Ovary (tissue), 9 donors: ENCODE results near the gene PHF21A. TPM values are rescaled to one million over a fixed set of nuclear protein-coding genes. Genes with fewer than 3 reads are reported as not detected.
"Not testable (repeated sequence)": the region's sequence is repeated elsewhere in the genome, so short reads cannot be mapped to it uniquely, and the experiment has no call there.

Source experiments
- DNase-seq, 5 donors: peaks; one replicate each; pipeline ENCODE4 v3.0.0-alpha.2; 2019 to 2020
- H3K27ac ChIP-seq, 2 donors: fragments of 200-600 bp; one replicate each; pipeline versions ENCODE4 v1.5.1 to v1.8.0; 2019 to 2022
- H3K27me3 ChIP-seq: fragments of 200-600 bp; one replicate; pipeline ENCODE4 v1.8.0; 2022
- H3K36me3 ChIP-seq: fragments of 200-600 bp; sonication (generic); one replicate; pipeline ENCODE4 v1.5.1; 2019
- H3K4me1 ChIP-seq: one replicate; pipeline ENCODE4 v1.8.1; 2013; ENCODE audit warnings: mild to moderate bottlenecking, moderate library complexity; ENCODE audit not compliant: insufficient read depth
- H3K4me3 ChIP-seq: fragments of 200-600 bp; sonication (generic); one replicate; pipeline ENCODE4 v1.5.1; 2017
- H3K9me3 ChIP-seq, 2 donors: fragments of 200-600 bp in 1 of 2; sonication (generic) in 1 of 2; one replicate each; pipeline versions ENCODE4 v1.5.1 to v1.8.1; 2013 to 2019; ENCODE audit warnings: mild to moderate bottlenecking in 1 of 2, moderate library complexity in 1 of 2
- CTCF ChIP-seq, 3 donors: fragments of 450-650 bp in 2 of 3; fragments of 200-600 bp in 1 of 3; IDR thresholded peaks; one replicate each; pipeline versions ENCODE4 v1.5.1 to v1.8.0; 2016 to 2022; ENCODE audit warnings: antibody characterized with exemption in 3 of 3, mild to moderate bottlenecking in 1 of 3
- EP300 ChIP-seq: sonication (generic); formaldehyde crosslinking; IDR thresholded peaks from one replicate; pipeline ENCODE4 v1.6.1; 2017; ENCODE audit warnings: antibody characterized with exemption
- POLR2A ChIP-seq: fragments of 450-650 bp; IDR thresholded peaks from one replicate; pipeline ENCODE4 v1.6.1; 2017; ENCODE audit warnings: antibody characterized with exemption, mild to moderate bottlenecking, moderate library complexity
- WGBS, 3 donors: extraction: QIAGEN DNeasy Blood & Tissue Kit in 1 of 3; methylation state at CpG; one replicate each; pipeline versions ENCODE4 v1.1.5 to v1.1.7; 2013 to 2017; 5-methylcytosine and 5-hydroxymethylcytosine counted together
- intact Hi-C, 4 donors: fragments of 100-400 bp; cut with DNase I; formaldehyde crosslinking; loops; one replicate each; pipeline versions ENCODE4 v1.11.0 to v1.15.1; 2022 to 2023
- polyA plus RNA-seq, 2 donors: library from polyadenylated mRNA; stranded (reverse); fragments of 200-250 nt in 1 of 2; fragments of 350-450 nt in 1 of 2; fragmentation: Illumina TruSeq in 1 of 2; extraction: RNeasy Lipid Tissue Mini Kit (QIAGEN cat#74804) in 1 of 2; gene quantifications; one replicate each; pipeline ENCODE4 v1.2.3, GENCODE V29; 2013 to 2014
- total RNA-seq, 7 donors: library from RNA; depleted of rRNA in 2 of 7; stranded (reverse); fragments of >200 nt in 2 of 7; fragmentation: NEBNext Ultra II Directional in 3 of 7; extraction: Animal tissue kit (Norgen Biotek cat#: 25700) in 3 of 7; gene quantifications; one replicate each; pipeline versions ENCODE4 v1.1.0 to v1.2.4, GENCODE V29; 2016 to 2023
- donor health status: DM: no; HTN: no; CAD: no; lungs with moderate emphysema.
- donor health status: DM: no; HTN: no; CAD: no.
- donor health status: Bipolar disorder and iron deficiency.
- donor health status: DM: yes; HTN: yes; CAD: no.
- donor health status: DM: no; HTN: no; CAD: no.
- donor health status: DM: yes; HTN: yes; CAD: no.

PHF21A gene
- total and polyA plus RNA-seq, 9 donors = 20.6 to 76.0 (median 58.2) TPM

- Histone ChIP-seq H3K4me3 (no peak overlapping the region), H3K4me1 (peaks cover 2% of the 10 kb centered on the region), H3K27me3 (no peaks in the 10 kb centered on the region), H3K27ac (no peak overlapping the region), H3K9me3 (no peaks in the 10 kb centered on the region), H3K36me3 (no peaks in the 10 kb centered on the region)
- TF ChIP-seq POLR2A (no peak), EP300 (no peak), CTCF (IDR thresholded peaks at IDR 0.05) (no peak)
- intact Hi-C loops = no loop called here
- DNase-seq = no peak
- WGBS, 3 donors = 96 to 98% (median 96%) methylated on average over 2 of the region's 2 CpGs
Observed at GRCh38 chr11:46018651-46019050, 102.6 kb downstream of the PHF21A start.

- WGBS, 3 donors = 19 to 46% (median 20%) methylated on average over 1 of the region's 1 CpG
- TF ChIP-seq CTCF (IDR thresholded peaks at IDR 0.05) (no peak), POLR2A (no peak), EP300 (no peak)
- Histone ChIP-seq H3K4me1 (peaks cover 2% of the 10 kb centered on the region), H3K27me3 (no peaks in the 10 kb centered on the region), H3K27ac (no peak overlapping the region), H3K9me3 (no peaks in the 10 kb centered on the region), H3K4me3 (no peak overlapping the region), H3K36me3 (no peaks in the 10 kb centered on the region)
- DNase-seq = no peak
- intact Hi-C loops = no loop called here
Observed at GRCh38 chr11:46017341-46017740, 103.9 kb downstream of the PHF21A start.

GRCh38 chr11:46015941-46016340 is 105.3 kb downstream of the PHF21A start:
- H3K27ac ChIP-seq = no peak overlapping the region
- 96 to 100% (median 97%) methylated on average over 1 of the region's 1 CpG for WGBS, 3 donors
- no peaks in the 10 kb centered on the region for H3K9me3 ChIP-seq
- no peaks in the 10 kb centered on the region for H3K36me3 ChIP-seq
- no peaks in the 10 kb centered on the region for H3K27me3 ChIP-seq
- H3K4me1 ChIP-seq = peaks cover 3% of the 10 kb centered on the region
- no peak overlapping the region for H3K4me3 ChIP-seq
- intact Hi-C loops = no loop called here
- DNase-seq = no peak
- TF ChIP-seq CTCF (IDR thresholded peaks at IDR 0.05) (no peak), EP300 (no peak), POLR2A (no peak)

GRCh38 chr11:46014168-46014567 is 107.1 kb downstream of the PHF21A start:
- not testable (repeated sequence) for H3K4me1 ChIP-seq, H3K27ac ChIP-seq, H3K36me3 ChIP-seq, H3K9me3 ChIP-seq, H3K4me3 ChIP-seq, H3K27me3 ChIP-seq, DNase-seq
- intact Hi-C loops = loop anchor here in 1 of 4 donors (5.0 kb wide), 1 partner anchor 47 kb away; no protein-coding TSS in a partner anchor

GRCh38 chr11:46012185-46012584 is 109.1 kb downstream of the PHF21A start:
- Histone ChIP-seq H3K27me3 (no peaks in the 10 kb centered on the region), H3K27ac (no peak overlapping the region), H3K9me3 (no peaks in the 10 kb centered on the region), H3K4me1 (peaks cover 2% of the 10 kb centered on the region), H3K4me3 (no peak overlapping the region), H3K36me3 (no peaks in the 10 kb centered on the region)
- intact Hi-C loops = loop anchor here in 1 of 4 donors (5.0 kb wide), 1 partner anchor 45 kb away; no protein-coding TSS in a partner anchor
- no peak for DNase-seq
- no peak for TF ChIP-seq CTCF (IDR thresholded peaks at IDR 0.05)
- TF ChIP-seq EP300 = no peak
- TF ChIP-seq POLR2A = no peak
- WGBS, 3 donors = 81 to 89% (median 84%) methylated on average over 2 of the region's 2 CpGs
